Sigmoid colon (tissue), 3 donors: ENCODE data around the gene HINFP.

ENCODE experiments used
- CTCF ChIP-seq, 4 experiments: fragments of 450-650 bp in 3 of 4; fragments of 200-600 bp in 1 of 4; IDR thresholded peaks; one replicate each; pipeline ENCODE4 v1.5.1; 2016 to 2019; ENCODE audit warnings: antibody characterized with exemption in 4 of 4, mild to moderate bottlenecking in 3 of 4, moderate library complexity in 2 of 4
- POLR2A ChIP-seq, 2 donors: fragments of 450-650 bp; IDR thresholded peaks; one replicate each; pipeline ENCODE4 v1.6.1; 2016; ENCODE audit warnings: antibody characterized with exemption in 2 of 2, mild to moderate bottlenecking in 2 of 2, moderate library complexity in 2 of 2

- TF ChIP-seq POLR2A (IDR thresholded peaks at IDR 0.05) (no peak), CTCF (IDR thresholded peaks at IDR 0.05) (no peak)
These were observed 4.4 kb downstream of the HINFP start for GRCh38 chr11:119125821-119126220.
